Endothelial cell (in vitro differentiated cells): Measurements from ENCODE around the gene WDFY2. TPM values are rescaled to one million over a fixed set of nuclear protein-coding genes. Genes with fewer than 3 reads are reported as not detected.
"Not testable (repeated sequence)": the region's sequence is repeated elsewhere in the genome, so short reads cannot be mapped to it uniquely, and the experiment has no call there.

ENCODE experiments used
- DNase-seq: peaks from one replicate; pipeline ENCODE4 v3.0.0; 2021; ENCODE audit warnings: low spot score
- H3K27ac Mint-ChIP-seq: one replicate; pipeline ENCODE4 v1.8.0; 2021; ENCODE audit warnings: mixed read lengths, inconsistent platforms; ENCODE audit not compliant: unreplicated experiment
- H3K27me3 Mint-ChIP-seq: one replicate; pipeline ENCODE4 v1.8.0; 2021; ENCODE audit warnings: mild to moderate bottlenecking, moderate library complexity, mixed read lengths, inconsistent platforms; ENCODE audit not compliant: unreplicated experiment
- H3K36me3 Mint-ChIP-seq: one replicate; pipeline ENCODE4 v1.8.0; 2021; ENCODE audit warnings: mild to moderate bottlenecking, low read depth, mixed read lengths, inconsistent platforms; ENCODE audit not compliant: unreplicated experiment
- H3K4me1 Mint-ChIP-seq: one replicate; pipeline ENCODE4 v1.8.0; 2021; ENCODE audit warnings: mild to moderate bottlenecking, mixed read lengths, inconsistent platforms; ENCODE audit not compliant: unreplicated experiment
- H3K4me3 Mint-ChIP-seq: one replicate; pipeline ENCODE4 v1.8.0; 2021; ENCODE audit warnings: mild to moderate bottlenecking, mixed read lengths, inconsistent platforms; ENCODE audit not compliant: unreplicated experiment
- H3K9me3 Mint-ChIP-seq: one replicate; pipeline ENCODE4 v1.8.0; 2021; ENCODE audit warnings: mixed read lengths, inconsistent platforms; ENCODE audit not compliant: unreplicated experiment
- total RNA-seq: library from RNA; stranded (reverse); fragmentation: NEBNext Ultra II Directional; extraction: Animal tissue kit (Norgen Biotek cat#: 25700); gene quantifications from one replicate; pipeline ENCODE4 v1.2.1, GENCODE V29; 2021; ENCODE audit not compliant: unreplicated experiment
- TF ChIP-seq, protein P1 (sequence below): fragments of 200-600 bp; sonication (generic); IDR thresholded peaks from one replicate; pipeline ENCODE4 v1.5.0; 2021; ENCODE audit warnings: antibody characterized with exemption; ENCODE audit not compliant: unreplicated experiment

WDFY2 gene
- total RNA-seq, 1 donor from 2014 or later, result 22.7 TPM

DNA sequence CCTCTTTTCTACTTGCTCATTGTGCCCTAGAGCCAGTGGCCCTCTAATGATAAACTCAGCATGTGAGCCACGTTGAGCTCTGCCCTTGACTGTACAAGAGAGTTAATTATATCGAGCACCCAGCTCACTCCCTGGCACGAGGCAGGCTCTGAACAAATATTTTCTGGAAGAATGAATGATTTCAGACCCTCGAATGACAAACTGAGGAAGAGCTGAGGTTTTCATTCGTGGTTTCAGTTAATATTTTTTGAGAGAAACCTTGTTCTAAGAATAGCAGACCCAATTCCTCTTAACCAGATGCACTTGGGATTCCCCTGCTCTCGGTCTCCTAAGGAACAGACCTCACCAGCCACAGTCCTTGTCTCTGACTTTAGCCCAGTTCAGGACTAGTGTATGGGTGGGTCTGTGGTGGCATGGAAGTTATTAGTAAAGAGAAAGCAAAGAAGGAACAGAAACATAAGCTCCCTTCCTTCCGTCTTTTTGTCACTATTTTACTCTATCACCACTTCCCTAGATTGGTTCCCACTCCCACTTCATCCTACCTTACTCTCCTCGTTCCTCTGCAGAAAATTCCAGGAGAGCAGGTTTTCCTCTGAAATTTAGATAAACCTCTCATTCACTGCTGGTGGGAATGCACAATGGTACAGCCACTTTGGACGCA lies 22.1 kb upstream of the WDFY2 start:
- Mint-ChIP-seq H3K27me3 (no peaks in the 10 kb centered on the region), H3K4me3 (no peak overlapping the region), H3K9me3 (no peaks in the 10 kb centered on the region), H3K36me3 (no peaks in the 10 kb centered on the region), H3K4me1 (peaks cover 28% of the 10 kb centered on the region), H3K27ac (no peak overlapping the region)
- no peak for DNase-seq
- TF ChIP-seq, protein P1, sequence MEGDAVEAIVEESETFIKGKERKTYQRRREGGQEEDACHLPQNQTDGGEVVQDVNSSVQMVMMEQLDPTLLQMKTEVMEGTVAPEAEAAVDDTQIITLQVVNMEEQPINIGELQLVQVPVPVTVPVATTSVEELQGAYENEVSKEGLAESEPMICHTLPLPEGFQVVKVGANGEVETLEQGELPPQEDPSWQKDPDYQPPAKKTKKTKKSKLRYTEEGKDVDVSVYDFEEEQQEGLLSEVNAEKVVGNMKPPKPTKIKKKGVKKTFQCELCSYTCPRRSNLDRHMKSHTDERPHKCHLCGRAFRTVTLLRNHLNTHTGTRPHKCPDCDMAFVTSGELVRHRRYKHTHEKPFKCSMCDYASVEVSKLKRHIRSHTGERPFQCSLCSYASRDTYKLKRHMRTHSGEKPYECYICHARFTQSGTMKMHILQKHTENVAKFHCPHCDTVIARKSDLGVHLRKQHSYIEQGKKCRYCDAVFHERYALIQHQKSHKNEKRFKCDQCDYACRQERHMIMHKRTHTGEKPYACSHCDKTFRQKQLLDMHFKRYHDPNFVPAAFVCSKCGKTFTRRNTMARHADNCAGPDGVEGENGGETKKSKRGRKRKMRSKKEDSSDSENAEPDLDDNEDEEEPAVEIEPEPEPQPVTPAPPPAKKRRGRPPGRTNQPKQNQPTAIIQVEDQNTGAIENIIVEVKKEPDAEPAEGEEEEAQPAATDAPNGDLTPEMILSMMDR, result no peak

DNA sequence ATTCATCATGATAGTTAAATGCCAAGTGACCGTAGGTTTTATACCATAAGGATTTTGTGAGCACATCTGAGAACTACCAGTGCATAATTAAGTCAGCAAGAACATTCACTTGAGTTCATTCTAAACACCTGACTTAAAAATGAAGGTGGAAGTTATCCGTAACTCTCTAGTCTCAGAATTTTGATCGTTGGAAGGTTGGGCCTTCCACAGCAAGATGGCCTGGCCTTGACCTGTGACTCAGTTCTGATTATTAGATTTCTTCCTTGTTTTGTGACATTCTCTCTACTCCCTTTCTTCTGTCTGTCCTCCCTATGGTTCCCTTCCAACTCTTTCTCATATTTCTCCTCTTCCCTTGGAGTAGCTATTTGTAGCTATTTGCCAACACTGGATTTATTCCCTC lies 20.0 kb upstream of the WDFY2 start:
- H3K4me1 Mint-ChIP-seq, result peaks cover 26% of the 10 kb centered on the region
- no peaks in the 10 kb centered on the region for H3K36me3 Mint-ChIP-seq
- no peaks in the 10 kb centered on the region for H3K9me3 Mint-ChIP-seq
- H3K27ac Mint-ChIP-seq, result peak overlapping the region; percentile 83
- H3K4me3 Mint-ChIP-seq, result no peak overlapping the region
- TF ChIP-seq, protein P1, result no peak
- no peaks in the 10 kb centered on the region for H3K27me3 Mint-ChIP-seq
- no peak for DNase-seq

DNA sequence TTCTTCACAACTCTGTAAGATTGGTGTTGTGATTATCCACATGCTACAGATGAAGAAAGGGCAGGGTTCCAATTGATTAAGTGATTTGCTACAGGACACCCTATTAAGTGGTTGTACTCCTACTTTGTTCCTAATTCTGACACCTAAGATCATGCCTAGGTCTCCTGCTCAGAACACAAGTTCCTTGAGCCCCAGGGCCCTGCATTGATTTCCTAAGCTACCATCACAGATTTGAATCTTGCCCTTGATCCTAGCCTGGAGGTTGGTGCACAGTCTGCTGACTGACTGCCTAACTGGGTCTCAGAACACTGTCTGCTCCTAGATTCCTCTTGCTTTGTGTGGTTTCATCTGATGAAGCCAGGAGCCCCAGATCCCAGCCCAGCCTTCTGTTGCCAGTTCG lies 19.6 kb upstream of the WDFY2 start:
- H3K27ac Mint-ChIP-seq, result peak overlapping the region; percentile 83
- H3K4me3 Mint-ChIP-seq, result no peak overlapping the region
- DNase-seq, result no peak
- H3K36me3 Mint-ChIP-seq, result no peaks in the 10 kb centered on the region
- TF ChIP-seq, protein P1, result no peak
- no peaks in the 10 kb centered on the region for H3K27me3 Mint-ChIP-seq
- H3K9me3 Mint-ChIP-seq, result no peaks in the 10 kb centered on the region
- peaks cover 25% of the 10 kb centered on the region for H3K4me1 Mint-ChIP-seq

DNA sequence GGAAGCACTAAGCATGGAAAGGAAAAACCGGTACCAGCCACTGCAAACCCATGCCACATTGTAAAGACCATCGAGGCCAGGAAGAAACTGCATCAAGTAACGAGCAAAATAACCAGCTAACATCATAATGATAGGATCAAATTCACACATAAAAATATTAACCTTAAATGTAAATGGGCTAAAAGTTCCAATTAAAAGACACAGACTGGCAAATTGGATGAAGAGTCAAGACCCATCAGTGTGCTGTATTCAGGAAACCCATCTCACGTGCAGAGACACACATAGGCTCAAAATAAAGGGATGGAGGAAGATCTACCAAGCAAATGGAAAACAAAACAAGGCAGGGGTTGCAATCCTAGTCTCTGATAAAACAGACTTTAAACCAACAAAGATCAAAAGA lies 15.3 kb upstream of the WDFY2 start:
- H3K4me3 Mint-ChIP-seq, H3K9me3 Mint-ChIP-seq, DNase-seq, H3K27ac Mint-ChIP-seq, H3K36me3 Mint-ChIP-seq, H3K4me1 Mint-ChIP-seq, H3K27me3 Mint-ChIP-seq: not testable (repeated sequence)

DNA sequence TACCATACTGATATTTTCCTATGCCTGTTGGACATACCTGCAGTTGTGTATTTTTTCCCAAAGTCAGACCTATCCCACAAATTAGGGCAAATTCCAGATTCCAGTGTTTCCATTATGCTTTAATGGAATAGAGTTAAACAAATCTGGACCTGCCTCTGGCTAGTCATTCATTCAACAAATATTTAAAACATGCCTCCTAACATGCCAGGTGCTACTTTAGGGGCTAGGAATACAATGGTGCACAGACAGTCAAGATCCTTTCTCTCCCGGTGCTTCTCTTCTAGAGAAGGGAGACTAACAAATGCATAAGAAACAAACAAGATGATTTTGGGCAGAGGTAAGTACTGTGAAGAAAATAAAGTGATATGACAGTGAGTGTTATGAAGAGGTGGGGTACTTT lies 7.5 kb upstream of the WDFY2 start:
- Mint-ChIP-seq H3K4me1 (no peaks in the 10 kb centered on the region), H3K4me3 (no peak overlapping the region), H3K9me3 (no peaks in the 10 kb centered on the region), H3K27ac (no peak overlapping the region), H3K27me3 (peaks cover 5% of the 10 kb centered on the region), H3K36me3 (no peaks in the 10 kb centered on the region)
- no peak for DNase-seq
- TF ChIP-seq, protein P1, result no peak
